ENCODE results near the gene TBPL1. TPM values are rescaled to one million over a fixed set of nuclear protein-coding genes. Genes with fewer than 3 reads are reported as not detected.

The TBPL1 gene
- total and polyA plus RNA-seq, 9 of the 15 experiments (the other 6 are each of a cell fraction or from before 2014, with no cell fraction given): 78.1 to 152 (median 107) TPM

DNA sequence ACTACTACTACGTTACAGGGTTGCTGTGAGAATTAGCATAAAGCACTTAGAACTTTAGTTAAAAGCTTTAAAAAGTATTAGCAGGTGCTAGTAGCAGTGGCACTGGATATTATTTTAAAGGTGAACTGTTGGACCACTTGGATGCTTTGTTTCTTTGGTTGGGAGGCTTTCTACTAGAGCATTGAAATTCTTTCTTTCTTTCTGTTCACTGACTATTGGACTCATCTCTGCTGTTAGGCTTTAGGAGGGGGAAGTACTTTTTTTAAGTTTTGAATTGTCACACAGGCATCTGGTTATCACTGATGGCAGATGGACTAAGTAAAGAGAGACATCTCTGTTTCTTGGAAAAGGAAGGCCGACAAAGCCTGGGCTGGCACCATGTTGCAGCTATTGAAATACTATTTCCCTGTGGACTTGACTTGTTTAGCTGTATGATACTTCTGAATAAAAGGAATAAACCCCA, 4.8 kb downstream of the TBPL1 start (continued):
- TF ChIP-seq, protein P1, sequence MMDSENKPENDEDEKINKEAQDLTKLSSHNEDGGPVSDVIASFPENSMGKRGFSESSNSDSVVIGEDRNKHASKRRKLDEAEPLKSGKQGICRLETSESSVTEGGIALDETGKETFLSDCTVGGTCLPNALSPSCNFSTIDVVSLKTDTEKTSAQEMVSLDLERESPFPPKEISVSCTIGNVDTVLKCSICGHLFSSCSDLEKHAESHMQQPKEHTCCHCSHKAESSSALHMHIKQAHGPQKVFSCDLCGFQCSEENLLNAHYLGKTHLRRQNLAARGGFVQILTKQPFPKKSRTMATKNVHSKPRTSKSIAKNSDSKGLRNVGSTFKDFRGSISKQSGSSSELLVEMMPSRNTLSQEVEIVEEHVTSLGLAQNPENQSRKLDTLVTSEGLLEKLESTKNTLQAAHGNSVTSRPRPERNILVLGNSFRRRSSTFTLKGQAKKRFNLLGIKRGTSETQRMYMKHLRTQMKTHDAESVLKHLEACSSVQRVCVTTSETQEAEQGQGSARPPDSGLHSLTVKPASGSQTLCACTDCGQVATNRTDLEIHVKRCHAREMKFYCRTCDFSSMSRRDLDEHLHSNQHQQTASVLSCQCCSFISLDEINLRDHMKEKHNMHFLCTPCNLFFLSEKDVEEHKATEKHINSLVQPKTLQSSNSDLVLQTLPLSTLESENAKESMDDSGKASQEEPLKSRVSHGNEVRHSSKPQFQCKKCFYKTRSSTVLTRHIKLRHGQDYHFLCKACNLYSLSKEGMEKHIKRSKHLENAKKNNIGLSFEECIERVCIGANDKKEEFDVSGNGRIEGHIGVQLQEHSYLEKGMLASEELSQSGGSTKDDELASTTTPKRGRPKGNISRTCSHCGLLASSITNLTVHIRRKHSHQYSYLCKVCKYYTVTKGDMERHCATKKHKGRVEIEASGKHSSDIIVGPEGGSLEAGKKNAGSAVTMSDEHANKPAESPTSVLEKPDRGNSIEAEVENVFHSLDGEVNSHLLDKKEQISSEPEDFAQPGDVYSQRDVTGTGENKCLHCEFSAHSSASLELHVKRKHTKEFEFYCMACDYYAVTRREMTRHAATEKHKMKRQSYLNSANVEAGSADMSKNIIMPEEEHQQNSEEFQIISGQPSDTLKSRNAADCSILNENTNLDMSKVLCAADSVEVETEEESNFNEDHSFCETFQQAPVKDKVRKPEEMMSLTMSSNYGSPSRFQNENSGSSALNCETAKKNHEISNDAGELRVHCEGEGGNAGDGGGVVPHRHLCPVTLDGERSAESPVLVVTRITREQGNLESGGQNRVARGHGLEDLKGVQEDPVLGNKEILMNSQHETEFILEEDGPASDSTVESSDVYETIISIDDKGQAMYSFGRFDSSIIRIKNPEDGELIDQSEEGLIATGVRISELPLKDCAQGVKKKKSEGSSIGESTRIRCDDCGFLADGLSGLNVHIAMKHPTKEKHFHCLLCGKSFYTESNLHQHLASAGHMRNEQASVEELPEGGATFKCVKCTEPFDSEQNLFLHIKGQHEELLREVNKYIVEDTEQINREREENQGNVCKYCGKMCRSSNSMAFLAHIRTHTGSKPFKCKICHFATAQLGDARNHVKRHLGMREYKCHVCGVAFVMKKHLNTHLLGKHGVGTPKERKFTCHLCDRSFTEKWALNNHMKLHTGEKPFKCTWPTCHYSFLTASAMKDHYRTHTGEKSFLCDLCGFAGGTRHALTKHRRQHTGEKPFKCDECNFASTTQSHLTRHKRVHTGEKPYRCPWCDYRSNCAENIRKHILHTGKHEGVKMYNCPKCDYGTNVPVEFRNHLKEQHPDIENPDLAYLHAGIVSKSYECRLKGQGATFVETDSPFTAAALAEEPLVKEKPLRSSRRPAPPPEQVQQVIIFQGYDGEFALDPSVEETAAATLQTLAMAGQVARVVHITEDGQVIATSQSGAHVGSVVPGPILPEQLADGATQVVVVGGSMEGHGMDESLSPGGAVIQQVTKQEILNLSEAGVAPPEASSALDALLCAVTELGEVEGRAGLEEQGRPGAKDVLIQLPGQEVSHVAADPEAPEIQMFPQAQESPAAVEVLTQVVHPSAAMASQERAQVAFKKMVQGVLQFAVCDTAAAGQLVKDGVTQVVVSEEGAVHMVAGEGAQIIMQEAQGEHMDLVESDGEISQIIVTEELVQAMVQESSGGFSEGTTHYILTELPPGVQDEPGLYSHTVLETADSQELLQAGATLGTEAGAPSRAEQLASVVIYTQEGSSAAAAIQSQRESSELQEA (IDR thresholded peaks at IDR 0.05; ENCODE audit: low read depth): no peak
- peak; percentile 86 for TF ChIP-seq LCOR (CRISPR knock-in tag; IDR thresholded peaks at IDR 0.05)
- TF ChIP-seq SP1 (CRISPR knock-in tag; IDR thresholded peaks at IDR 0.05): 0 out of 2 replicates have a peak, but pooled peaks have one; percentile 50
- no peak for TF ChIP-seq RBBP5 (IDR thresholded peaks at IDR 0.05; ENCODE audit: borderline replicate concordance, insufficient read depth, low read length, poor library complexity, severe bottlenecking)
- TF ChIP-seq EP300 (IDR thresholded peaks at IDR 0.05; ENCODE audit: low read length): peak; percentile 98
- no peak for TF ChIP-seq FOXP1 (CRISPR knock-in tag; IDR thresholded peaks at IDR 0.05)
- no peak for TF ChIP-seq ZNF695 (CRISPR knock-in tag; IDR thresholded peaks at IDR 0.05)
- TF ChIP-seq, protein P2, sequence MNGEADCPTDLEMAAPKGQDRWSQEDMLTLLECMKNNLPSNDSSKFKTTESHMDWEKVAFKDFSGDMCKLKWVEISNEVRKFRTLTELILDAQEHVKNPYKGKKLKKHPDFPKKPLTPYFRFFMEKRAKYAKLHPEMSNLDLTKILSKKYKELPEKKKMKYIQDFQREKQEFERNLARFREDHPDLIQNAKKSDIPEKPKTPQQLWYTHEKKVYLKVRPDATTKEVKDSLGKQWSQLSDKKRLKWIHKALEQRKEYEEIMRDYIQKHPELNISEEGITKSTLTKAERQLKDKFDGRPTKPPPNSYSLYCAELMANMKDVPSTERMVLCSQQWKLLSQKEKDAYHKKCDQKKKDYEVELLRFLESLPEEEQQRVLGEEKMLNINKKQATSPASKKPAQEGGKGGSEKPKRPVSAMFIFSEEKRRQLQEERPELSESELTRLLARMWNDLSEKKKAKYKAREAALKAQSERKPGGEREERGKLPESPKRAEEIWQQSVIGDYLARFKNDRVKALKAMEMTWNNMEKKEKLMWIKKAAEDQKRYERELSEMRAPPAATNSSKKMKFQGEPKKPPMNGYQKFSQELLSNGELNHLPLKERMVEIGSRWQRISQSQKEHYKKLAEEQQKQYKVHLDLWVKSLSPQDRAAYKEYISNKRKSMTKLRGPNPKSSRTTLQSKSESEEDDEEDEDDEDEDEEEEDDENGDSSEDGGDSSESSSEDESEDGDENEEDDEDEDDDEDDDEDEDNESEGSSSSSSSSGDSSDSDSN (IDR thresholded peaks at IDR 0.05; ENCODE audit: borderline replicate concordance in 1 of 2, low read depth in 2 of 2, low read length in 2 of 2): no peak
- TF ChIP-seq ILK (tag; IDR thresholded peaks at IDR 0.05; ENCODE audit: borderline replicate concordance, low read depth): no peak
- TF ChIP-seq SETDB1 (IDR thresholded peaks at IDR 0.05; ENCODE audit: low read length): no peak
- no peak for TF ChIP-seq SMAD3 (CRISPR knock-in tag; conservative IDR thresholded peaks at IDR 0.05)
- TF ChIP-seq ZNF431 (CRISPR knock-in tag; IDR thresholded peaks at IDR 0.05): no peak
- TF ChIP-seq, protein P3, sequence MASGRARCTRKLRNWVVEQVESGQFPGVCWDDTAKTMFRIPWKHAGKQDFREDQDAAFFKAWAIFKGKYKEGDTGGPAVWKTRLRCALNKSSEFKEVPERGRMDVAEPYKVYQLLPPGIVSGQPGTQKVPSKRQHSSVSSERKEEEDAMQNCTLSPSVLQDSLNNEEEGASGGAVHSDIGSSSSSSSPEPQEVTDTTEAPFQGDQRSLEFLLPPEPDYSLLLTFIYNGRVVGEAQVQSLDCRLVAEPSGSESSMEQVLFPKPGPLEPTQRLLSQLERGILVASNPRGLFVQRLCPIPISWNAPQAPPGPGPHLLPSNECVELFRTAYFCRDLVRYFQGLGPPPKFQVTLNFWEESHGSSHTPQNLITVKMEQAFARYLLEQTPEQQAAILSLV (tag; IDR thresholded peaks at IDR 0.05): no peak
- TF ChIP-seq ZFP36 (IDR thresholded peaks at IDR 0.05; ENCODE audit: low read depth, low read length, partially characterized antibody): no peak
- no peak for TF ChIP-seq ZZZ3 (IDR thresholded peaks at IDR 0.05)

Data from K562 (cell line).